IMR-90 (cell line): ENCODE results near the gene HOXC6. TPM values are rescaled to one million over a fixed set of nuclear protein-coding genes. Genes with fewer than 3 reads are reported as not detected.

Source experiments
- ATAC-seq: fragments of 200-7000 bp; cut with Tn5 transposase; 2 replicates; pipeline ENCODE4 v1.9.1; 2020; ENCODE audit warnings: low read depth, mild to moderate bottlenecking, moderate library complexity
- BruUV-seq: library from RNA; stranded (reverse); fragments of 400-500 nt; replicated peaks from 2 replicates; lab custom pipeline; 2021; lab: Mats Ljungman, UMichigan
- CTCF ChIA-PET: fragments of 300-600 bp; formaldehyde crosslinking; extraction: SDS; loops from one replicate; lab custom pipeline; 2021; ENCODE audit warnings: antibody characterized with exemption; lab: Yijun Ruan, JAX
- POLR2A ChIA-PET: fragments of 300-600 bp; sonication (Branson Sonifier 250); formaldehyde crosslinking; loops from one replicate; lab custom pipeline; 2022; ENCODE audit warnings: antibody characterized with exemption; ENCODE audit not compliant: unreplicated experiment; lab: Charles Lee
- DNase-seq: peaks from one replicate; pipeline ENCODE4 v3.0.0; 2013
- H2AFZ ChIP-seq: replicated peaks from 2 replicates; pipeline ENCODE3; 2013; ENCODE audit warnings: low read length, mild to moderate bottlenecking; ENCODE audit not compliant: poor library complexity
- H2AK5ac ChIP-seq: 2 replicates; pipeline ENCODE4 v1.6.1; 2013; ENCODE audit warnings: low read depth, low read length, inconsistent platforms
- H2AK9ac ChIP-seq: replicated peaks from 2 replicates; pipeline ENCODE3; 2013; ENCODE audit warnings: mild to moderate bottlenecking, low read depth, low read length, moderate library complexity; ENCODE audit not compliant: poor library complexity
- H2BK120ac ChIP-seq: 2 replicates; pipeline ENCODE4 v1.6.1; 2013; ENCODE audit warnings: low read depth, low read length, inconsistent platforms
- H2BK15ac ChIP-seq: 3 replicates; pipeline ENCODE4 v1.6.1; 2013; ENCODE audit warnings: low read depth, low read length, inconsistent platforms
- H2BK20ac ChIP-seq: 2 replicates; pipeline ENCODE4 v1.6.1; 2013; ENCODE audit warnings: low read depth, mild to moderate bottlenecking, inconsistent platforms, low read length, moderate library complexity
- H2BK5ac ChIP-seq: 2 replicates; pipeline ENCODE4 v1.6.1; 2013; ENCODE audit warnings: mild to moderate bottlenecking, low read depth, low read length, inconsistent platforms; ENCODE audit not compliant: poor library complexity, severe bottlenecking
- H3K14ac ChIP-seq: replicated peaks from 2 replicates; pipeline ENCODE4 v1.6.1; 2013; ENCODE audit warnings: low read depth, low read length, inconsistent platforms
- H3K18ac ChIP-seq: 2 replicates; pipeline ENCODE4 v1.6.1; 2013; ENCODE audit warnings: low read depth, low read length, control low read depth
- H3K23ac ChIP-seq: 2 replicates; pipeline ENCODE4 v1.6.1; 2013; ENCODE audit warnings: low read depth, low read length, inconsistent platforms
- H3K27ac ChIP-seq: 2 replicates; pipeline ENCODE4 v1.5.1; 2013; ENCODE audit warnings: mild to moderate bottlenecking, control low read depth, low read length; ENCODE audit not compliant: insufficient read depth
- H3K27me3 ChIP-seq: 2 replicates; pipeline ENCODE4 v1.6.1; 2013; ENCODE audit warnings: low read length; ENCODE audit not compliant: control insufficient read depth, insufficient read depth
- H3K36me3 ChIP-seq: 2 replicates; pipeline ENCODE4 v1.6.1; 2013; ENCODE audit warnings: low read length, mixed read lengths; ENCODE audit not compliant: control insufficient read depth, insufficient read depth
- H3K4ac ChIP-seq: 2 replicates; pipeline ENCODE4 v1.6.1; 2013; ENCODE audit warnings: low read depth, low read length, inconsistent platforms
- H3K4me1 ChIP-seq: 2 replicates; pipeline ENCODE4 v1.6.1; 2013; ENCODE audit warnings: low read length, mixed read lengths; ENCODE audit not compliant: control insufficient read depth, insufficient read depth
- H3K4me2 ChIP-seq: 2 replicates; pipeline ENCODE4 v1.6.1; 2013; ENCODE audit warnings: low read depth, mild to moderate bottlenecking, control low read depth, low read length, moderate library complexity
- H3K4me3 ChIP-seq: 2 replicates; pipeline ENCODE4 v1.5.1; 2013; ENCODE audit warnings: low read depth, mild to moderate bottlenecking, control low read depth, low read length, moderate library complexity; ENCODE audit not compliant: insufficient read depth
- H3K56ac ChIP-seq: 2 replicates; pipeline ENCODE4 v1.6.1; 2013; ENCODE audit warnings: low read length, inconsistent platforms; ENCODE audit not compliant: insufficient read depth; ENCODE audit errors: extremely low read depth
- H3K79me1 ChIP-seq, 2 experiments: 2 replicates each; pipeline ENCODE4 v1.6.1; 2013; ENCODE audit warnings: low read length in 2 of 2, inconsistent platforms in 1 of 2, low read depth in 1 of 2
- H3K9ac ChIP-seq: 2 replicates; pipeline ENCODE4 v1.6.1; 2013; ENCODE audit warnings: low read depth, low read length, control low read depth
- H3K9me1 ChIP-seq: 2 replicates; pipeline ENCODE4 v1.6.1; 2013; ENCODE audit warnings: low read length, inconsistent platforms; ENCODE audit not compliant: insufficient read depth
- H3K9me3 ChIP-seq: 2 replicates; pipeline ENCODE4 v1.6.1; 2013; ENCODE audit warnings: low read length; ENCODE audit not compliant: control insufficient read depth, insufficient read depth
- H4K20me1 ChIP-seq: 2 replicates; pipeline ENCODE4 v1.6.1; 2013; ENCODE audit warnings: low read length, inconsistent platforms; ENCODE audit not compliant: insufficient read depth
- H4K5ac ChIP-seq: 2 replicates; pipeline ENCODE4 v1.6.1; 2013; ENCODE audit warnings: mild to moderate bottlenecking, low read depth, low read length, control low read depth
- H4K8ac ChIP-seq, 2 experiments: 2 replicates each; pipeline ENCODE4 v1.6.1; 2013; ENCODE audit warnings: low read depth in 2 of 2, low read length in 2 of 2, control low read depth in 1 of 2, inconsistent platforms in 1 of 2
- H4K91ac ChIP-seq: 2 replicates; pipeline ENCODE4 v1.6.1; 2013; ENCODE audit warnings: low read depth, low read length, inconsistent platforms; ENCODE audit not compliant: insufficient read depth
- POLR2A ChIP-seq: IDR thresholded peaks from 2 replicates; pipeline ENCODE4 v1.6.1; 2012; ENCODE audit warnings: mild to moderate bottlenecking, low read depth, low read length
- RFX5 ChIP-seq: IDR thresholded peaks from 2 replicates; pipeline ENCODE4 v1.8.0; 2012; ENCODE audit warnings: low read depth, mild to moderate bottlenecking, low read length, moderate library complexity
- WGBS, 2 experiments: methylation state at CpG; one replicate each; pipeline versions ENCODE4 v1.1.5 to v1.1.7; 2013; ENCODE audit warnings: missing lambda C conversion rate in 2 of 2; ENCODE audit not compliant: insufficient read length in 1 of 2; ENCODE audit errors: extremely low coverage in 2 of 2; 5-methylcytosine and 5-hydroxymethylcytosine counted together
- dilution Hi-C: fragments of 300-500 bp; cut with HindIII; formaldehyde crosslinking; loops from one replicate; pipeline ENCODE4 v1.14.3; 2018; ENCODE audit warnings: low sequenced_read_pairs; ENCODE audit not compliant: unreplicated experiment
- in situ Hi-C: fragments of 300-500 bp; cut with MboI; formaldehyde crosslinking; loops from 3 replicates; pipeline ENCODE4 v1.14.3; 2019; ENCODE audit warnings: low sequenced_read_pairs, inconsistent platforms, mixed read lengths
- intact Hi-C: fragments of 100-400 bp; cut with micrococcal nuclease; formaldehyde crosslinking; loops from 2 replicates; pipeline ENCODE4 v1.10.0; 2022
- polyA plus RNA-seq, 3 experiments: library from polyadenylated mRNA; depleted of rRNA; stranded (reverse); fragments of >200 nt; gene quantifications; 2 replicates each; pipeline ENCODE4 v1.2.3, GENCODE V29; 2012; ENCODE audit warnings: low replicate concordance in 1 of 3
- total RNA-seq: library from RNA; depleted of rRNA; stranded (reverse); fragments of >200 nt; gene quantifications from 2 replicates; pipeline ENCODE4 v1.2.3, GENCODE V29; 2012
- TF ChIP-seq, protein P1 (sequence below): fragments of 150-350 bp; IDR thresholded peaks from 2 replicates; pipeline ENCODE4 v1.6.1; 2016; ENCODE audit warnings: low read depth, mild to moderate bottlenecking, low read length, moderate library complexity, borderline replicate concordance

HOXC6 gene
- total and polyA plus RNA-seq, 2 of the 4 experiments (the other 2 are of a cell fraction), result 1.1 TPM; not detected in 1

DNA sequence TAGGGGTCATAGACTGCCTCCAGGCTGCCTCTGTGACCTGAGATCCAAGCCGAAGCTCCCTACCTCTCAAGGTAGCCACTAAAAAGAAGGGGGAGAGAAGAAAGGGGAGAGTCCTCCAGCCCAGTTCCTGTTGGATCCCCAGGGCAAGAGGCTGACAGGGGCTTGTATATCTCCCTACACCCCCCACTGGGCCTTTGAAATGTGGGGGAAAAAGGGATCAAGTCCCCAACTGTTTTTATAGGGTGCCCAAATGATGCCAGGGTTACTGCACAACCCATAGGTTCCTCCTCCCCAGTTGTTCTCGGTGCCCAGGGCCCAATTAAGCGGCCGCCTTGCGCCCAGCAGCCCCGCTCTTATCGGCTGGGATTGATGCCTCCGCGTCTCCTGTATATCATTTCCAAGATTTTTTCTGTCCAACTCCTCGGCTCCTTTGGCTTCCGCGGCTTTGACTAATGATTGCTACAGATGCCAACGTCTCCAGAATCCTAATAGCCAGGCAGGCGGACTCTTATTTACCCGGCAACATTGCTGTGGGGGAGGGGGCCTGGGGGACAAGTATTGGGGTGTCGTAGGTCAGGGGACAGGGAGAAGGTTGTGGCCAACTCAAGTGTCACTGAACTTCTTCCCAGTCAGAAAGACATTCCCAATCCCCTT lies 17.8 kb downstream of the HOXC6 start:
- no peak overlapping the region for H2BK15ac ChIP-seq
- no peak overlapping the region for H4K91ac ChIP-seq
- H2BK5ac ChIP-seq, result no peak overlapping the region
- no peak overlapping the region for H3K14ac ChIP-seq
- no peak overlapping the region for H3K56ac ChIP-seq
- no peak overlapping the region for H3K27ac ChIP-seq
- TF ChIP-seq POLR2A (no peak), RFX5 (no peak)
- TF ChIP-seq, protein P1, sequence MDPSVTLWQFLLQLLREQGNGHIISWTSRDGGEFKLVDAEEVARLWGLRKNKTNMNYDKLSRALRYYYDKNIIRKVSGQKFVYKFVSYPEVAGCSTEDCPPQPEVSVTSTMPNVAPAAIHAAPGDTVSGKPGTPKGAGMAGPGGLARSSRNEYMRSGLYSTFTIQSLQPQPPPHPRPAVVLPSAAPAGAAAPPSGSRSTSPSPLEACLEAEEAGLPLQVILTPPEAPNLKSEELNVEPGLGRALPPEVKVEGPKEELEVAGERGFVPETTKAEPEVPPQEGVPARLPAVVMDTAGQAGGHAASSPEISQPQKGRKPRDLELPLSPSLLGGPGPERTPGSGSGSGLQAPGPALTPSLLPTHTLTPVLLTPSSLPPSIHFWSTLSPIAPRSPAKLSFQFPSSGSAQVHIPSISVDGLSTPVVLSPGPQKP, result no peak
- no TSS peak for BruUV-seq
- H3K79me1 ChIP-seq, result no peaks in the 10 kb centered on the region
- no peak overlapping the region for H3K23ac ChIP-seq
- no peak overlapping the region for H3K18ac ChIP-seq
- WGBS, 2 experiments, result 40% methylated on average over 3 of the region's 16 CpGs; no CpG with 5 or more reads in 1 of the 2 experiments
- no peak for DNase-seq
- ATAC-seq, result no peak
- no peak overlapping the region for H4K8ac ChIP-seq
- peaks cover 71% of the 10 kb centered on the region for H3K27me3 ChIP-seq
- no peak overlapping the region for H2BK120ac ChIP-seq
- ChIA-PET POLR2A (no interaction called here), CTCF (no interaction called here)
- no peaks in the 10 kb centered on the region for H3K9me1 ChIP-seq
- no peaks in the 10 kb centered on the region for H3K9me3 ChIP-seq
- no peaks in the 10 kb centered on the region for H3K4me1 ChIP-seq
- H3K4me2 ChIP-seq, result no peak overlapping the region
- in situ Hi-C loops, result no loop called here
- H3K9ac ChIP-seq, result no peak overlapping the region
- no peak overlapping the region for H2AK9ac ChIP-seq
- H2AK5ac ChIP-seq, result no peak overlapping the region
- H4K20me1 ChIP-seq, result no peaks in the 10 kb centered on the region
- H2BK20ac ChIP-seq, result no peak overlapping the region
- H3K4me3 ChIP-seq, result no peak overlapping the region
- no peak overlapping the region for H2AFZ ChIP-seq
- no peak overlapping the region for H4K5ac ChIP-seq
- dilution Hi-C loops, result no loop called here
- no peak overlapping the region for H3K4ac ChIP-seq
- no peaks in the 10 kb centered on the region for H3K36me3 ChIP-seq
- intact Hi-C loops, result no loop called here
